HEK293 (cell line): ENCODE measurements around the gene ACTR3.

Source experiments
- CTCF ChIA-PET: fragments of 350-600 bp; formaldehyde crosslinking; extraction: SDS; loops from one replicate; lab custom pipeline; 2021; ENCODE audit warnings: antibody characterized with exemption; lab: Yijun Ruan, JAX
- POLR2A ChIA-PET: fragments of 300-600 bp; formaldehyde crosslinking; extraction: SDS; loops from one replicate; lab custom pipeline; 2020; ENCODE audit warnings: antibody characterized with exemption, inconsistent platforms; lab: Yijun Ruan, JAX
- H3K27ac ChIP-seq: fragments of 200-500 bp; sonication (Bioruptor generic); 2 replicates; pipeline ENCODE4 v1.5.1; 2014; ENCODE audit warnings: low read depth, low read length, control low read depth, inconsistent platforms; ENCODE audit errors: extremely low read depth
- H3K36me3 ChIP-seq, 2 experiments: fragments of 200-500 bp in 1 of 2; sonication (Bioruptor generic) in 1 of 2; 1 replicate in 1 of 2; 2 replicates in 1 of 2; pipeline ENCODE4 v1.5.1; 2014 to 2017; ENCODE audit warnings: inconsistent platforms in 2 of 2, low read length in 2 of 2; ENCODE audit not compliant: control insufficient read depth in 2 of 2, insufficient read depth in 1 of 2
- H3K4me1 ChIP-seq: fragments of 200-500 bp; sonication (Bioruptor generic); 2 replicates; pipeline ENCODE4 v1.5.1; 2014; ENCODE audit warnings: mild to moderate bottlenecking, low read length, inconsistent platforms; ENCODE audit not compliant: control insufficient read depth, insufficient read depth
- H3K4me3 ChIP-seq: 2 replicates; pipeline ENCODE4 v1.5.1; 2011; ENCODE audit warnings: low read depth, mild to moderate bottlenecking, control low read depth, low read length, moderate library complexity
- H3K9me3 ChIP-seq: fragments of 200-500 bp; sonication (Bioruptor generic); 2 replicates; pipeline ENCODE4 v1.5.1; 2014; ENCODE audit warnings: low read depth, low read length, inconsistent platforms; ENCODE audit not compliant: control insufficient read depth, insufficient read depth
- KLF10 ChIP-seq: fragments of 450-650 bp; IDR thresholded peaks from 2 replicates; pipeline ENCODE4 v1.5.1; 2018; ENCODE audit warnings: missing biosample characterization, mild to moderate bottlenecking, missing genetic modification characterization
- SCRT2 ChIP-seq: fragments of 450-650 bp; formaldehyde crosslinking; IDR thresholded peaks from 2 replicates; pipeline ENCODE4 v1.5.1; 2016; ENCODE audit warnings: missing biosample characterization, missing genetic modification characterization
- ZNF2 ChIP-seq: fragments of 450-650 bp; formaldehyde crosslinking; IDR thresholded peaks from 2 replicates; pipeline ENCODE4 v1.5.1; 2016; ENCODE audit warnings: missing biosample characterization, missing genetic modification characterization
- ZNF48 ChIP-seq: fragments of 450-650 bp; formaldehyde crosslinking; IDR thresholded peaks from 2 replicates; pipeline ENCODE4 v1.5.1; 2016; ENCODE audit warnings: missing biosample characterization, missing genetic modification characterization
- ZNF585B ChIP-seq: fragments of 450-650 bp; formaldehyde crosslinking; IDR thresholded peaks from 2 replicates; pipeline ENCODE4 v1.5.1; 2016; ENCODE audit warnings: missing biosample characterization, missing genetic modification characterization
- ZSCAN30 ChIP-seq: fragments of 450-650 bp; IDR thresholded peaks from 2 replicates; pipeline ENCODE4 v1.5.1; 2018; ENCODE audit warnings: missing biosample characterization, mild to moderate bottlenecking, missing genetic modification characterization, moderate library complexity
- TF ChIP-seq, protein P1 (sequence below): fragments of 450-650 bp; formaldehyde crosslinking; IDR thresholded peaks from 2 replicates; pipeline ENCODE4 v1.5.1; 2016; ENCODE audit warnings: missing biosample characterization, missing genetic modification characterization
- TF ChIP-seq, protein P2 (sequence below): fragments of 450-650 bp; formaldehyde crosslinking; IDR thresholded peaks from 2 replicates; pipeline ENCODE4 v1.5.1; 2017; ENCODE audit warnings: missing biosample characterization, missing genetic modification characterization

The ACTR3 gene

DNA sequence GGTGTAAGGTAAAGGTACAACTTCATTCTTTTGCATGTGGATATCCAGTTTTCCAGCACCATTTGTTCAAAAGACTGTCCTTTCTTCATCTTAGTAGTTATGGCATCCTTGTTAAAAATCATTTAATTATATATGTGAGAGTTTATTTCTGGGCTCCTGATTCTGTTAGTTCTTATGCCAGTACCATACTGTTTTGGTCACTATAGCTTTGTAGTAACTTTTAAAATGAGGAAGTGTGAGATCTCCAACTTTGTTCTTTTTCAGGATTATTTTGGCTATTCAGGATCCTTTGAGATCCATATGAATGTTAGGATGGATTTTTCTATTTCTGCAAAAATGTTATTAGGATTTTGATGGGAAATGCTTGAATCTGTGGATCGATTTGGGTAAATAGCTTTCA, 16.8 kb downstream of the ACTR3 start:
- no peak for TF ChIP-seq ZNF48 (tag by site-specific recombination)
- no peak for TF ChIP-seq ZNF2 (tag by site-specific recombination)
- Histone ChIP-seq H3K4me3 (no peak overlapping the region), H3K9me3 (no peaks in the 10 kb centered on the region), H3K36me3 (no peaks in the 10 kb centered on the region; a peak in 2 of 3 replicates), H3K4me1 (peaks cover 10% of the 10 kb centered on the region), H3K27ac (no peak overlapping the region)
- POLR2A ChIA-PET, result interaction anchor here (1.8 kb wide), 1 partner anchor 12 kb away, joined by 5 read pairs; no protein-coding TSS in a partner anchor
- CTCF ChIA-PET, result interaction anchor here (0.8 kb wide), 1 partner anchor 9 kb away, joined by 3 read pairs; no protein-coding TSS in a partner anchor

DNA sequence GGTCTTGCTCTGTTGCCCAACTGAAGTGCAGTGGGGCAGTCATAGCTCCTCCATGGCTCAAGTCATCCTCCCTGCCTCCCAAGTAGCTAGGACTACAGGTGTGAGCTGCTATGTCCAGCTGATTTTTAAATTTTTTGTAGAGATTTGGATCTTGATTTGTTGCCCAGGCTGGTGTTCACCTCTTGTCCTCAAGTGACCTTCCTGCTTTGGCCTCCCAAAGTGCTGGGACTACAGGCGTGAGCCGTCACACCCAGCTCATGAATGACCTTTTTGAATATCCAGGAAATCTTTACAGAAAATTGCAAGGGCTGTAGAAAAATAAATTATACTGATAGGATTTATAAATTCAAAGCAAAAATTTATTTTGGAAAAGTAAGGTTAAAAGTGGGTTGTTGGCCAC, 17.4 kb downstream of the ACTR3 start:
- ChIA-PET CTCF (interaction anchor here (0.8 kb wide), 1 partner anchor 10 kb away, joined by 3 read pairs; no protein-coding TSS in a partner anchor), POLR2A (interaction anchor here (1.8 kb wide), 1 partner anchor 13 kb away, joined by 5 read pairs; no protein-coding TSS in a partner anchor)
- no peaks in the 10 kb centered on the region; a peak in 2 of 3 replicates for H3K36me3 ChIP-seq
- peaks cover 10% of the 10 kb centered on the region for H3K4me1 ChIP-seq
- no peaks in the 10 kb centered on the region for H3K9me3 ChIP-seq
- H3K27ac ChIP-seq, result no peak overlapping the region
- no peak for TF ChIP-seq ZNF585B
- TF ChIP-seq ZNF2 (tag by site-specific recombination), result no peak
- no peak overlapping the region for H3K4me3 ChIP-seq

DNA sequence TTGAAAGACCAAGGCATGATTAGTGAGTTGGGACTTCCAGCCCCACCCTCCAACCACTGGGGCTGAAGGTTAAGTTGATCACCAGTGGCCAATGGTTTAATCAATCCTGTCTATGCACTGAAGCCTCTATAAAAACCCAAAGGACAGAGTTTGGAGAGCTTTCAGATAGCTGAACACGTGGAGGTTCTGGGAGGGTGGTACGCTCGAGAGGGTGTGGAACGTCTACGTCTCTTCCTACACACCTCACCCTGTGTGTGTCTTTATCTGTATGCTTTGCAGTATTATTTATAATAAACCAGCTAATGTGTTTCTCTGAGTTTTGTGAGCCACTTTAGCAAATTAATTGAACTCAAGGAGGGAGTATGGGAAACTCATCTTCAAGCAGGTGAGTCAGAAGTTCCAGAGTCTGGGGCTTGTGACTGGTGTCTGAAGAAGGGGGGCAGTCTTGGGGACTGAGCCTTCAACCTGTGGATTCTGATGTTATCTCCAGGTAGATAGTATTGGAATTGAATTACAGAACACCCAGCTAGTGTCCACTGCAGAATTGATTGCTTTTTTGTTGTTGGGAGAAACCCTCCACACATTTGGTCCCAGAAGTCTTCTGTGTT, 20.3 kb downstream of the ACTR3 start:
- H3K36me3 ChIP-seq, result peaks cover 0 to 10% of the 10 kb centered on the region in 2 experiments; a peak in 2 of 3 replicates
- no peaks in the 10 kb centered on the region for H3K4me1 ChIP-seq
- TF ChIP-seq ZSCAN30 (tag by site-specific recombination), result no peak
- TF ChIP-seq, protein P1, sequence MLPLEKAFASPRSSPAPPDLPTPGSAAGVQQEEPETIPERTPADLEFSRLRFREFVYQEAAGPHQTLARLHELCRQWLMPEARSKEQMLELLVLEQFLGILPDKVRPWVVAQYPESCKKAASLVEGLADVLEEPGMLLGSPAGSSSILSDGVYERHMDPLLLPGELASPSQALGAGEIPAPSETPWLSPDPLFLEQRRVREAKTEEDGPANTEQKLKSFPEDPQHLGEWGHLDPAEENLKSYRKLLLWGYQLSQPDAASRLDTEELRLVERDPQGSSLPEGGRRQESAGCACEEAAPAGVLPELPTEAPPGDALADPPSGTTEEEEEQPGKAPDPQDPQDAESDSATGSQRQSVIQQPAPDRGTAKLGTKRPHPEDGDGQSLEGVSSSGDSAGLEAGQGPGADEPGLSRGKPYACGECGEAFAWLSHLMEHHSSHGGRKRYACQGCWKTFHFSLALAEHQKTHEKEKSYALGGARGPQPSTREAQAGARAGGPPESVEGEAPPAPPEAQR, result no peak
- TF ChIP-seq SCRT2, result 0 out of 2 replicates have a peak, but pooled peaks have one; percentile 39
- no peak overlapping the region for H3K27ac ChIP-seq
- H3K9me3 ChIP-seq, result no peaks in the 10 kb centered on the region
- H3K4me3 ChIP-seq, result no peak overlapping the region
- CTCF ChIA-PET, result no interaction called here
- POLR2A ChIA-PET, result interaction anchor here (1.5 kb wide), 1 partner anchor 20 kb away, joined by 4 read pairs; the partner anchor contains the start of gene ACTR3

DNA sequence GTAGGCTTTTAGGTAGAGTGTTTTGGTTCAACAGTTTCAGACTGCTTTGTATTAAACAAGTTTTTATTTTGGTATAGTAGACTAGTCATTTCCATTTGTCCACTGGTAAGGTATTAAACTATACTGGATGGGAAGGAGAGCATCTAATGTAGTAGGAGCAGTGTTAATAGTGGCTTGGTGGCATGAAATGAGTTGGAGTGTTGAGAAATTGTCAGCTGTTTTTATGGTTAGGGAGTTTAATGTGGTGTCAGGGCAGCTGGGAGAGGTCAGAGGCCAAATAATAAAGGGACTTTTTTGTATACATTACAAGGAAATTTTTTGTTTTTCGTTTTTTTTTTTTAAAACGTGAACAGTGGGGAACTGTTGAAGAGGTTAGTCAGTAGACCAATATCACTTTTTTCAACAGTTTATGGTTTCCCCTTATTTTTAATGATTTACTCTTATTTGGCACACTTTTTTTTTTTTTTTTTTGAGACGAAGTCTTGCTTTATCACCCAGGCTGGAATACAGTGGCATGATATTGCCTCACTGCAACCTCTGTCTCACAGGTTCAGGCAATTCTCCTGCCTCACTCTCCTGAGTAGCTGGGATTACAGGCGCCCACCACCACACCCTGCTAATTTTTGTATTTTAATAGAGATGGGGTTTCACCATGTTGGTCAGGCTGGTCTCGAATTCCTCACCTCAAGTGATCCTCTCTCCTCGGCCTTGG, 21.2 kb downstream of the ACTR3 start:
- TF ChIP-seq KLF10 (tag by site-specific recombination), result no peak
- TF ChIP-seq, protein P2, sequence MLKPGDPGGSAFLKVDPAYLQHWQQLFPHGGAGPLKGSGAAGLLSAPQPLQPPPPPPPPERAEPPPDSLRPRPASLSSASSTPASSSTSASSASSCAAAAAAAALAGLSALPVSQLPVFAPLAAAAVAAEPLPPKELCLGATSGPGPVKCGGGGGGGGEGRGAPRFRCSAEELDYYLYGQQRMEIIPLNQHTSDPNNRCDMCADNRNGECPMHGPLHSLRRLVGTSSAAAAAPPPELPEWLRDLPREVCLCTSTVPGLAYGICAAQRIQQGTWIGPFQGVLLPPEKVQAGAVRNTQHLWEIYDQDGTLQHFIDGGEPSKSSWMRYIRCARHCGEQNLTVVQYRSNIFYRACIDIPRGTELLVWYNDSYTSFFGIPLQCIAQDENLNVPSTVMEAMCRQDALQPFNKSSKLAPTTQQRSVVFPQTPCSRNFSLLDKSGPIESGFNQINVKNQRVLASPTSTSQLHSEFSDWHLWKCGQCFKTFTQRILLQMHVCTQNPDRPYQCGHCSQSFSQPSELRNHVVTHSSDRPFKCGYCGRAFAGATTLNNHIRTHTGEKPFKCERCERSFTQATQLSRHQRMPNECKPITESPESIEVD (tag by site-specific recombination), result 0 out of 2 replicates have a peak, but pooled peaks have one; percentile 14
- H3K36me3 ChIP-seq, result peaks cover 0 to 12% of the 10 kb centered on the region in 2 experiments
- no peaks in the 10 kb centered on the region for H3K4me1 ChIP-seq
- H3K27ac ChIP-seq, result no peak overlapping the region
- no peaks in the 10 kb centered on the region for H3K9me3 ChIP-seq
- no peak overlapping the region for H3K4me3 ChIP-seq
- CTCF ChIA-PET, result interaction anchor here (0.6 kb wide), 1 partner anchor 16 kb away, joined by 3 read pairs; no protein-coding TSS in a partner anchor
- POLR2A ChIA-PET, result interaction anchor here (1.4 kb wide), 1 partner anchor 155 kb away, joined by 3 read pairs; the partner anchor contains the start of gene SLC35F5
